Lower lobe of right lung (tissue), 2 donors: Measurements from ENCODE around the gene CLDN1. TPM values are rescaled to one million over a fixed set of nuclear protein-coding genes. Genes with fewer than 3 reads are reported as not detected.

ENCODE experiments used
- ATAC-seq, 2 donors: fragments of 200-7000 bp; cut with Tn5 transposase; one replicate each; pipeline ENCODE4 v1.9.1; 2020 to 2022; ENCODE audit warnings: mild to moderate bottlenecking in 2 of 2, moderate library complexity in 2 of 2
- DNase-seq: peaks from one replicate; pipeline ENCODE4 v3.0.0-alpha.2; 2020
- H3K27ac ChIP-seq: fragments of 200-600 bp; one replicate; pipeline ENCODE4 v1.8.0; 2022
- H3K27me3 ChIP-seq: fragments of 200-600 bp; one replicate; pipeline ENCODE4 v1.8.0; 2022; ENCODE audit warnings: low read depth
- H3K36me3 ChIP-seq: fragments of 200-600 bp; one replicate; pipeline ENCODE4 v1.8.0; 2022; ENCODE audit warnings: mild to moderate bottlenecking
- H3K4me1 ChIP-seq: fragments of 200-600 bp; one replicate; pipeline ENCODE4 v1.8.0; 2022
- H3K4me3 ChIP-seq: fragments of 200-600 bp; one replicate; pipeline ENCODE4 v1.8.0; 2022; ENCODE audit warnings: mild to moderate bottlenecking
- H3K9me3 ChIP-seq: fragments of 200-600 bp; one replicate; pipeline ENCODE4 v1.8.0; 2022
- intact Hi-C: fragments of 100-400 bp; cut with DNase I; formaldehyde crosslinking; loops from one replicate; pipeline ENCODE4 v1.11.0; 2022
- total RNA-seq: library from RNA; stranded (reverse); fragmentation: NEBNext Ultra II Directional; extraction: Animal tissue kit (Norgen Biotek cat#: 25700); gene quantifications from one replicate; pipeline ENCODE4 v1.2.1, GENCODE V29; 2021
- TF ChIP-seq, protein P1 (sequence below): fragments of 200-600 bp; IDR thresholded peaks from one replicate; pipeline ENCODE4 v1.8.0; 2022; ENCODE audit warnings: antibody characterized with exemption, mild to moderate bottlenecking
- donor health status: DM: no; HTN: yes; CAD: no; lungs with severe emphysema.

Gene CLDN1
- total RNA-seq, 1 donor from 2014 or later = 5.2 TPM

DNA sequence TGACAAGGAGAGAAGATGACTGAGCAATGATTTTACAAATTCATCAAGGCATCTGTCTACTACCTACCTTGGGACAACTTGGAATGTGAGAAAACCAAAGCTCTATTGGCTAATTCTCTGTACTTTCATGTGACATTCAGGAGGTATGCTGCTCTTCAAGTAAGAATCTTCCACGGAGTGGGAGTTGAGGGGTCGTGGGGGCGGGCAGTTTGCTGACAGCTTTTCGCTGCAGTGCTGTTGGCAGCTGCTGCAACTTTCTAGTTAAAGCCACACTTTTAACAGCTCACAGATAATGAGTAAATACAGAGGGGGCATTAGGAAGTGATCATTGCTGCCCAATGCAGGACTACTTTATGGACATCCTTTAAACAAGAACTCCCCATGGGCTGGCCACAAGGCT lies 22.3 kb downstream of the CLDN1 start:
- Histone ChIP-seq H3K27me3 (no peaks in the 10 kb centered on the region), H3K27ac (no peak overlapping the region), H3K4me1 (no peaks in the 10 kb centered on the region), H3K4me3 (no peak overlapping the region), H3K36me3 (no peaks in the 10 kb centered on the region), H3K9me3 (no peaks in the 10 kb centered on the region)
- intact Hi-C loops = no loop called here
- TF ChIP-seq, protein P1, sequence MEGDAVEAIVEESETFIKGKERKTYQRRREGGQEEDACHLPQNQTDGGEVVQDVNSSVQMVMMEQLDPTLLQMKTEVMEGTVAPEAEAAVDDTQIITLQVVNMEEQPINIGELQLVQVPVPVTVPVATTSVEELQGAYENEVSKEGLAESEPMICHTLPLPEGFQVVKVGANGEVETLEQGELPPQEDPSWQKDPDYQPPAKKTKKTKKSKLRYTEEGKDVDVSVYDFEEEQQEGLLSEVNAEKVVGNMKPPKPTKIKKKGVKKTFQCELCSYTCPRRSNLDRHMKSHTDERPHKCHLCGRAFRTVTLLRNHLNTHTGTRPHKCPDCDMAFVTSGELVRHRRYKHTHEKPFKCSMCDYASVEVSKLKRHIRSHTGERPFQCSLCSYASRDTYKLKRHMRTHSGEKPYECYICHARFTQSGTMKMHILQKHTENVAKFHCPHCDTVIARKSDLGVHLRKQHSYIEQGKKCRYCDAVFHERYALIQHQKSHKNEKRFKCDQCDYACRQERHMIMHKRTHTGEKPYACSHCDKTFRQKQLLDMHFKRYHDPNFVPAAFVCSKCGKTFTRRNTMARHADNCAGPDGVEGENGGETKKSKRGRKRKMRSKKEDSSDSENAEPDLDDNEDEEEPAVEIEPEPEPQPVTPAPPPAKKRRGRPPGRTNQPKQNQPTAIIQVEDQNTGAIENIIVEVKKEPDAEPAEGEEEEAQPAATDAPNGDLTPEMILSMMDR = no peak
- DNase-seq (no peak), ATAC-seq (no peak)

DNA sequence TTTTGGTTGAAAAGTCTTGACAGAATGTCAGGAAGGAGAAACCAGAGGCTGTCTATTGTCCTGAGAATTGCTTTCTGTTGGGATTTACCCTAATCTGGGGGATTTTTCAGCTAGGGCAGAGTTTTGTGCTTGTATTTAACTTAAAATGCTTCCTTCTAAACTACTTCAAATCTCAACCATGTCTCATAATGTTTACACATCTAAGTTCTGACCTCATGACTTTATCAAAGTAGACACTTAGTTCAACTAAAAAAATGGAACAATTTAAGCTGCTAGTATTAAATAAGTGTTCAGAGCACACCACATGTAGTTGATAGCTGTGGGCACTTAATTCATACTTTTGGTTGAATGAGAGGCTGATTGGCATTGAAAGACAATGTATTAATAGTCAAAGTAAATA lies 28.2 kb downstream of the CLDN1 start:
- Histone ChIP-seq H3K4me1 (no peaks in the 10 kb centered on the region), H3K9me3 (no peaks in the 10 kb centered on the region), H3K36me3 (no peaks in the 10 kb centered on the region), H3K4me3 (no peak overlapping the region), H3K27ac (no peak overlapping the region), H3K27me3 (no peaks in the 10 kb centered on the region)
- intact Hi-C loops = no loop called here
- TF ChIP-seq, protein P1 = no peak
- ATAC-seq (peak in 1 of 2 donors; percentile 48), DNase-seq (no peak)

DNA sequence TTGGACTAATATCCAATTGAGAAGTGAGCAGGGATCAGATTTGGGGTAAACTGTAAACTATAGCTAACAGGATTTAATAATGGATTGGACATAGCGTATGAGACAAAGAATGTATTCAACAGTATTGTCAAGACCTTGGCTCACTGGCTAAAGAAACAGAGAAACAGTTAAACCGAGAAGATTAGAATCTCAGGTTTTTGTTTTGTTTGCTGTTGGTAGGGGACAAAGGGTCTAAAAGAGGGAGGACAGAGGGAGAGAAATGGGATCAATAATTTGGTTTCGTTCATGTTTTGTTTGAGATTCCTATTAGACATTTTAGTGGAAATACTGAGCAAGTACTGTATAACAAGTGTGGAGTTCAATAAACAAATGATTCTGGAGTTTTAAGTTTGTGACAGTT lies 28.6 kb downstream of the CLDN1 start:
- Histone ChIP-seq H3K27me3 (no peaks in the 10 kb centered on the region), H3K36me3 (no peaks in the 10 kb centered on the region), H3K9me3 (no peaks in the 10 kb centered on the region), H3K27ac (no peak overlapping the region), H3K4me3 (no peak overlapping the region), H3K4me1 (no peaks in the 10 kb centered on the region)
- intact Hi-C loops = no loop called here
- TF ChIP-seq, protein P1 = no peak
- DNase-seq (no peak), ATAC-seq (no peak)

DNA sequence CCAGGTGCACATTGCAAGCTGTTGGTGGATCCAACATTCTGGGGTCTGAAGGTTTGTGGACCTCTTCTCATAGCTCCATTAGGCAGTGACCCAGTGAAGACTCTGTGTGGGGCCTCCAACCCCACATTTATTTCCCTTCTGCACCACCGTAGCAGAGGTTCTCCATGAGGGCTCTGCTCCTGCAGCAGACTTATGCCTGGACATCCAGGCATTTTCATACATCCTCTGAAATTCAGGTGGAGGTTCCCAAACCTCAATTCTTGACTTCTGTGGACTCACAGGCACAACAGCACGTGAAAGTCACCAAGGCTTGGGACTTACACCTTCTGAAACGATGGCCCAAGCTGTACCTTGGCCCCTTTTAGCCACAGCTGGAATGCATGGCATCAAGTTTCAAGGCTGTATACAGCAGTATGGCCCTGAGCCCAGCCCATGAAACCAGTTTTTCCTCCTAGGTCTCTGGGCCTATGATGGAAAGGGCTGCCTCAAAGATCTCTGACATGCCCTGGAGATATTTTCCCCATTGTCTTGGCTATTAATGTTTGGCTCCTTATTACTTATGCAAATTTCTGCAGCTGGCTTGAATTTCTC lies 30.2 kb downstream of the CLDN1 start:
- ATAC-seq = no peak
- H3K4me3 ChIP-seq = no peak overlapping the region
- no peak for DNase-seq
- no peaks in the 10 kb centered on the region for H3K27me3 ChIP-seq
- H3K9me3 ChIP-seq = no peaks in the 10 kb centered on the region
- no peak overlapping the region for H3K27ac ChIP-seq
- intact Hi-C loops = no loop called here
- H3K4me1 ChIP-seq = no peaks in the 10 kb centered on the region
- TF ChIP-seq, protein P1 = no peak
- H3K36me3 ChIP-seq = no peaks in the 10 kb centered on the region

DNA sequence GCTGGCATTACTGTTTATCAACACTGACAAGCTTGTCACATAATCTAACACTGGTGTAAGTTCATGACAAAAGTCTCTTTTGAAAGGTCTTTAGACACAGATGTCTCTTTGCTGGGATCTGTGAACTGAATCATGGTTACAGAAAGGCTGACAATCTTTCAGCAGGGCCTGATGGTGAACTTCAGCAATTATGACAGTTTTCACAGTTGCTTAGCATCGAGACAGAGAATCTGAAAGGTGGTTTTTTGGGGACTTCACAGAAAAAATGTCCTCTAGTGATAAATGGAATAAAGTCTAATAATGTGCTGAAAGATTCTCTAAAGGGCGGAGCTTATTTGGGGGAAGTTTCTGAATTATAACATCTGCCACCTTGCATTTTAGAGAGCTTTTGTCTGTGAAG lies 32.3 kb downstream of the CLDN1 start:
- Histone ChIP-seq H3K4me3 (no peak overlapping the region), H3K9me3 (peaks cover 8% of the 10 kb centered on the region), H3K36me3 (no peaks in the 10 kb centered on the region), H3K4me1 (no peaks in the 10 kb centered on the region), H3K27ac (no peak overlapping the region), H3K27me3 (no peaks in the 10 kb centered on the region)
- DNase-seq = no peak
- no peak for ATAC-seq
- TF ChIP-seq, protein P1 = no peak
- intact Hi-C loops = no loop called here

DNA sequence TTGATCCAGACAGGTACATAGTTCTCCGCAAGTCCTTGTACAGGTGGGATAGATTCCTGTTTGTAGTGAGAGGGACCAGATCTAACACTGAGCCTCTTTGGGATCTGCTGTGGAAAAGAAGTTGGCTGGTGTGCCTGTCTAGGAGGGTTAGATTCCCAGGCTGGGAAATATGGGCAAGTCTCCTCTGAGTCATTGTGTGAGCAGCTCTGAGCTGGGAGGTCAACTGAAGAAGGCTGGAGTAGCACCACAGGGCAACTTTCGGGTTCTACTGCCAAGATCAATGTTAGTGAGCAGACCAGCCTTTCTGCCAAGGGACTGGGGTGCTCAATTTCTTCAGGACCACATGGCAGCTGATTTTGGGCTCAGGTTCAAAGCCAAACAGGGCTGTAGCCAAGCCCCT lies 33.4 kb downstream of the CLDN1 start:
- H3K27me3 ChIP-seq = no peaks in the 10 kb centered on the region
- ATAC-seq = no peak
- no peaks in the 10 kb centered on the region for H3K36me3 ChIP-seq
- intact Hi-C loops = no loop called here
- H3K9me3 ChIP-seq = peaks cover 8% of the 10 kb centered on the region
- no peak overlapping the region for H3K4me3 ChIP-seq
- TF ChIP-seq, protein P1 = no peak
- DNase-seq = no peak
- no peaks in the 10 kb centered on the region for H3K4me1 ChIP-seq
- H3K27ac ChIP-seq = no peak overlapping the region
